OCI-M1 (cell line): ENCODE data around the gene SREK1IP1.
A peak's percentile ranks its signal among the peaks of the same experiment; 100 is the strongest.

ENCODE experiments used
- DNase-seq: peaks from one replicate; lab custom pipeline; 2025; lab: John Stamatoyannopoulos, UW

The SREK1IP1 gene

DNA sequence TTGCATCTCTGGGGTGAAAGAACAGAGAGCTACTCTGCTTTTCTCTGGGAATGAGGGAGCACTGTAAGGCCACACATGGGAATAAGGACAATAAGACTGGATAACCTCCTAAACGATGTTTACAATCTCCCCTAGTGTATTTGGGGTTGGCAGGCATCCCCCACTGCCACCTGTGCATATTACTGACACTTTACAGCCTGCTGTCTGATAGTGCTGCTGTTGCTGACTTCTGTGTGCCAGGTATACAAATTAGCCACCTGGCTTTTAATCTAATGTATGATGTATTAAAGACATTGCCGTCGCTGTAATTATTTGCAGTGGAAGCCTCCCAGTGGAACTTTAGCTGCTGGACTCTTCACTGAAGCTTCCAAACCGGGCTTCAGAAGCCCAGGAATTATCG, 82.6 kb downstream of the SREK1IP1 start:
- DNase-seq = no peak

DNA sequence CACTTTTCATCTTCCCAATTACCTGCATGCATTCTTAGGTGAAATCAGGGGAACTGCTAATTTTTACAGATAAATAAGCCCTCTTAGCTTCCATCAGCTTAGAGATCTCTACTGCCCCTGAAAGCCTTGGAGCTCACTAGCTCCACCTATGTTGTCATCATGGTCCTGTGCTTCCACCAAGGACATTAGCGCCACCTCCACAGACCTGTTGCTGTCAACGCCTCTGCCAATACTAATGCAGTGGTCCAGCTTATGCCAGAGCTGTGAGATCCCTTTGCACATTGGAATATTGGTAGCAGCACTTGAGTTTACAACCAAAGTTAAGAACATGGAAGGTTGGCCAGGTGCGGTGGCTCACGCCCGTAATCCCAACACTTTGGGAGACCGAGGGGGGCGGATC, 85.9 kb downstream of the SREK1IP1 start:
- DNase-seq = peak; percentile 6

DNA sequence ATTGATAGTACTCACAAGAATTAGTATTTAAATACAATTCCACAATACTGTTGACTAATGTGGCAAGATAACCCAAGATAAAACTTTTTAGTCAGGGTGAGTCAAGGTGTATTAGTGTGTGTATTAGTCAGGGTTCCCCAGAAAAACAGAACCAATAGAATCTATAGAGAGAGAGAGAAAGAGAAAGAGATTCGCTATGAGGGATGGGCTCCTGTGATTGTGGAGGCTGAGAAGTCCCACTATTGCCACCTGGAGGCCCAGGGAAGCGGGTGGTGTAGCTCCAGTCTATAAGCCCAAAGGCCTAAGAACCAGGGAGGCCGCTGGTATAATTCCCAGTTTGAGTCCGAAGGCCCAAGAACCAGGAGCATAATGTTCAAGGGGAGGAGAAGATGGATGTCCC, 88.2 kb downstream of the SREK1IP1 start:
- DNase-seq = peak; percentile 21

DNA sequence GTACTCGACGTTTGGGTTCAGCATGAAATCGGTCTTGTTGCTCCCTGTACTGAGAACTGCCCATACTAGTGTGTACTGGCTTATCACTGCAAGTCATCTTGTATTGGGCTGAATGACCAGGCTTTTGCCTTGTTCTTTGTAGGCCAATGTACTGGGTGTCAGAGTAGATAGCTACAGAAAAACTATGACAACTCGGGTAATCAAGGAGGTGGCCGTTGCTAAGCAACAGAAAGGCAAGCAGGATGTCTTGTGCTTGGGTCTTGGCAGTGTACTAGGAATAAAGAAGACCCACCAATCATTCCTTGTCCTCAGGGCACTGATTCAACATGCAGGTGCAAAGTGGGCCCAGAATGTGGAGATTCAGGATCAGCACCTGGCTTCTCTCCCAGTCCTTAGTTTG, 90.1 kb downstream of the SREK1IP1 start:
- peak; percentile 57 for DNase-seq

DNA sequence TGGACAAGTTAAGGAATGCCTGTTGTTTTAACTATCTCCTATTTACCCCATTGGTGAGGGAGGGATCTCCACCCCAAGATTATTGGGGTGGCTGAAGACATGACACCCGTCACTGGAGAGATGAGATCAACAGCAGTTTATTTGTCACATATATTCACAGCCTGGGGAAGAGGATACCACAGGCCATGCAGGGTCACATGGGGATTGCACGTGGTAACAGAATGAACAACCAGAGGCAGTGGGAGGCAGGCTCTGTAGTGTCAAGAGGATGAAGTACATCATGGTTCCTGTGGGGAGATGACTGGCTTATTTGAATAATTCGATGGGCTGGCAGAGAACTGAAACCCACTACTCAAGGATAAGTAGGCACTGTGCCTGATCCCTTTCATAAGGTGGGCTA, 96.8 kb downstream of the SREK1IP1 start:
- DNase-seq = no peak

DNA sequence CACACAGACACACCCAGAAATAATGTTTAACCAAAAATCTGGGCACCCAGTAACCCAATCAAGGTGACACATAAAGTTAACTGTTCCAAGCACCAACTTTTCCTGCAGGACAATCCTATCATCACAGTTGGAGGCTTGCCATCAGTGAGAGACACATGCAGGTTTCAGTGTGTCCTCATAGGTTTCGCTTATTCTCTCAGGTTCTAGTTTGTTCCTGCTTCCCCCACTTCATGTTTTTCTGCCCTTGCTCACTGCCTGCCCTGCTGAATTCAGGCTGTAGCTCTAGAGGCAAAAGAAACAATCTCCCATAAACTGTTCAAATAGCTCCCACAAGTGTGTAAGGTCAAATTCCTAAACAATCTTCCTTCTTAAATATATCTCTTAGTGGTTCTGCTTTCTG, 98.2 kb downstream of the SREK1IP1 start:
- no peak for DNase-seq
